Endothelial cell of umbilical vein (primary cell): ENCODE data around the gene RASGRF1. TPM values are rescaled to one million over a fixed set of nuclear protein-coding genes. Genes with fewer than 3 reads are reported as not detected.

Experiments used
- BruUV-seq: library from RNA; stranded (reverse); fragments of 400-500 nt; replicated peaks from 2 replicates; lab custom pipeline; 2021; lab: Mats Ljungman, UMichigan
- CTCF ChIA-PET: fragments of 300-600, 350-600 bp; sonication (Branson Sonifier 250); formaldehyde crosslinking; loops from one replicate; lab custom pipeline; 2021; ENCODE audit warnings: antibody characterized with exemption, inconsistent platforms; lab: Charles Lee
- POLR2A ChIA-PET: fragments of 300-600, 350-600 bp; sonication (Branson Sonifier 250); formaldehyde crosslinking; loops from one replicate; lab custom pipeline; 2021; ENCODE audit warnings: antibody characterized with exemption, inconsistent platforms; lab: Charles Lee
- DNase-seq: peaks from one replicate; pipeline ENCODE4 v3.0.0-alpha.2; 2011; ENCODE audit warnings: low read depth, low spot score
- FAIRE-seq: peaks from 2 replicates; lab custom pipeline; 2011; peaks lifted over from hg19 to GRCh38; lab: Jason Lieb, UNC
- H2AFZ ChIP-seq: 2 replicates; pipeline ENCODE4 v1.6.0; 2012; ENCODE audit warnings: low read depth, low read length, control low read depth, inconsistent platforms
- H3K27ac ChIP-seq: 2 replicates; pipeline ENCODE4 v1.5.1; 2011; ENCODE audit warnings: low read depth, mild to moderate bottlenecking, control low read depth, low read length, moderate library complexity; ENCODE audit not compliant: insufficient read depth
- H3K27me3 ChIP-seq, 2 experiments: 2 replicates each; pipeline versions ENCODE4 v1.6.0 to v1.6.1; 2011; ENCODE audit warnings: low read length in 2 of 2, mixed read lengths in 1 of 2; ENCODE audit not compliant: control insufficient read depth in 2 of 2, insufficient read depth in 2 of 2
- H3K36me3 ChIP-seq, 2 experiments: 2 replicates in 1 of 2; 3 replicates in 1 of 2; pipeline ENCODE4 v1.5.1; 2011; ENCODE audit warnings: low read length in 2 of 2, mild to moderate bottlenecking in 1 of 2, moderate library complexity in 1 of 2; ENCODE audit not compliant: control insufficient read depth in 2 of 2, insufficient read depth in 2 of 2; ENCODE audit errors: extremely low read depth in 1 of 2
- H3K4me1 ChIP-seq: 3 replicates; pipeline ENCODE4 v1.5.1; 2011; ENCODE audit warnings: mild to moderate bottlenecking, low read length; ENCODE audit not compliant: control insufficient read depth, insufficient read depth; ENCODE audit errors: extremely low read depth
- H3K4me2 ChIP-seq: 2 replicates; pipeline ENCODE4 v1.6.1; 2011; ENCODE audit warnings: low read length, control low read depth, mixed read lengths; ENCODE audit not compliant: insufficient read depth
- H3K4me3 ChIP-seq, 3 experiments: fragments of 200-600 bp in 1 of 3; sonication (generic), shearing (Covaris generic) in 1 of 3; replicated peaks in 1 of 3; 2 replicates each; pipeline ENCODE4 v1.5.1; 2011 to 2016; ENCODE audit warnings: control low read depth in 3 of 3, low read length in 3 of 3, mild to moderate bottlenecking in 2 of 3, inconsistent platforms in 1 of 3, low read depth in 1 of 3, moderate library complexity in 1 of 3; ENCODE audit not compliant: insufficient read depth in 1 of 3
- H3K79me2 ChIP-seq: 2 replicates; pipeline ENCODE4 v1.6.0; 2012; ENCODE audit warnings: low read length, inconsistent platforms; ENCODE audit not compliant: control insufficient read depth, insufficient read depth
- H3K9ac ChIP-seq: replicated peaks from 2 replicates; pipeline ENCODE3; 2011; ENCODE audit warnings: low read length, control low read depth; ENCODE audit not compliant: insufficient read depth; ENCODE audit errors: extremely low read depth
- H3K9me1 ChIP-seq: replicated peaks from 3 replicates; pipeline ENCODE4 v1.6.0; 2011; ENCODE audit warnings: mild to moderate bottlenecking, low read length; ENCODE audit not compliant: control insufficient read depth, insufficient read depth; ENCODE audit errors: extremely low read depth
- H3K9me3 ChIP-seq: replicated peaks from 2 replicates; pipeline ENCODE4 v1.5.1; 2012; ENCODE audit warnings: low read length, inconsistent platforms; ENCODE audit not compliant: control insufficient read depth, insufficient read depth
- H4K20me1 ChIP-seq: replicated peaks from 2 replicates; pipeline ENCODE3; 2011; ENCODE audit warnings: mild to moderate bottlenecking, low read length; ENCODE audit not compliant: control insufficient read depth, insufficient read depth; ENCODE audit errors: extremely low read depth
- FOS ChIP-seq: IDR thresholded peaks from 2 replicates; pipeline ENCODE4 v1.6.1; 2011; ENCODE audit warnings: mild to moderate bottlenecking, low read length, moderate library complexity, borderline replicate concordance; ENCODE audit not compliant: insufficient read depth
- GATA2 ChIP-seq: IDR thresholded peaks from 2 replicates; pipeline ENCODE4 v1.7.0; 2011; ENCODE audit warnings: low read depth, mild to moderate bottlenecking, moderate library complexity, mixed read lengths, low read length; ENCODE audit not compliant: insufficient read length, insufficient read depth
- POLR2AphosphoS5 ChIP-seq: IDR thresholded peaks from 2 replicates; pipeline ENCODE4 v1.6.1; 2012; ENCODE audit warnings: low read depth, mild to moderate bottlenecking, control low read depth, low read length, moderate library complexity; ENCODE audit not compliant: insufficient read depth
- dilution Hi-C: fragments of 300-500 bp; cut with MboI; formaldehyde crosslinking; loops from one replicate; pipeline ENCODE4 v1.15.0; 2019; ENCODE audit warnings: low sequenced_read_pairs; ENCODE audit not compliant: extremely low pct_ligation_motif_present
- intact Hi-C: fragments of 100-400 bp; cut with micrococcal nuclease; formaldehyde crosslinking; loops from one replicate; pipeline ENCODE4 v1.10.0; 2022
- polyA plus RNA-seq, 4 experiments: library from polyadenylated mRNA; depleted of rRNA in 3 of 4; stranded (reverse) in 3 of 4; unstranded in 1 of 4; fragments of >200 nt; gene quantifications; 2 replicates each; pipeline versions ENCODE4 v1.2.1 to v1.2.3, GENCODE V29; 2011 to 2012; ENCODE audit warnings: missing spikeins in 1 of 4
- total RNA-seq: library from RNA; stranded (reverse); gene quantifications from 2 replicates; pipeline ENCODE4 v1.2.3, GENCODE V29; 2021
- TF ChIP-seq, protein P1 (sequence below), 2 donors: IDR thresholded peaks; 1 replicate in 1 of 2; 2 replicates in 1 of 2; pipeline ENCODE4 v1.5.1; 2011; ENCODE audit warnings: low read length in 2 of 2, mild to moderate bottlenecking in 2 of 2, moderate library complexity in 2 of 2, control low read depth in 1 of 2, inconsistent platforms in 1 of 2, low read depth in 1 of 2; ENCODE audit not compliant: insufficient read depth in 1 of 2; ENCODE audit errors: extremely low read depth in 1 of 2

Gene RASGRF1
- total and polyA plus RNA-seq, 2 donors (not counting 3 experiments of a cell fraction or from before 2014, with no cell fraction given): 0.04 TPM; not detected in 1

DNA sequence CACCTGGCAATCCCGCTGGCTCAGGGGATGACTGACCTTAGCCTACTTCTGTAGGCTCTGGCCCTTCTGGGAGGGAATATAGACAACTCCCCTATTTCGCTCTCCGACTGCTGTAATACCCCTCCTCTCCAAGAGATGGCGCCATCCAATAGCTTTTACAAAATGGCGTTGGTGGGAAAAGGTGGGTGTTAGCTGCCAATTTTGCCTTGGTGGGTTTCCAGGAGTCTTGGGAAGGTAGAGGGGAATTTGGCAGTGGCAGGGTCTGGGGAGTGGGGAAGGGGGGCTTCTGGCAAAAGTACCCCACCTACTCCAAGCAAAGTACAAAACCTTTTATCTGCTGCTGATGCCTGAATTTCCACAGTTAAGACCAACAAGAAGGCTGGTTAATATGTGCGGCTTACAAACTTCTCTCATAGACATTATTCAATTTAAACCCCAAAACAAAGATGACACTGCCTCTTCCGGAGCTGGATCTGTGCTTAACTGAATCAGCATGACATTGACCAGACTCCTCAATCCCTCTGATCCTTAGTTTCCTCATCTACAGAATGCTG is 62.1 kb downstream of the RASGRF1 start:
- Histone ChIP-seq H2AFZ (no peak overlapping the region), H4K20me1 (no peaks in the 10 kb centered on the region), H3K4me2 (no peak overlapping the region), H3K4me1 (no peaks in the 10 kb centered on the region), H3K9me1 (no peaks in the 10 kb centered on the region), H3K27me3 (no peaks in the 10 kb centered on the region), H3K36me3 (no peaks in the 10 kb centered on the region), H3K79me2 (no peaks in the 10 kb centered on the region), H3K27ac (no peak overlapping the region), H3K4me3 (no peak overlapping the region), H3K9me3 (no peaks in the 10 kb centered on the region), H3K9ac (no peak overlapping the region)
- FAIRE-seq: peak; percentile 84
- peak; percentile 31 for DNase-seq
- intact Hi-C loops (loop anchor here (1.0 to 2.0 kb wide), 2 partner anchors 156 to 824 kb away; no protein-coding TSS in a partner anchor), dilution Hi-C loops (no loop called here)
- CTCF ChIA-PET: interaction anchor here (0.6 to 10.4 kb wide), 24 partner anchors 9 to 964 kb away, joined by 3 to 390 read pairs (median 4); no protein-coding TSS in a partner anchor
- TF ChIP-seq FOS (no peak), POLR2AphosphoS5 (no peak), GATA2 (no peak)
- TF ChIP-seq, protein P1, sequence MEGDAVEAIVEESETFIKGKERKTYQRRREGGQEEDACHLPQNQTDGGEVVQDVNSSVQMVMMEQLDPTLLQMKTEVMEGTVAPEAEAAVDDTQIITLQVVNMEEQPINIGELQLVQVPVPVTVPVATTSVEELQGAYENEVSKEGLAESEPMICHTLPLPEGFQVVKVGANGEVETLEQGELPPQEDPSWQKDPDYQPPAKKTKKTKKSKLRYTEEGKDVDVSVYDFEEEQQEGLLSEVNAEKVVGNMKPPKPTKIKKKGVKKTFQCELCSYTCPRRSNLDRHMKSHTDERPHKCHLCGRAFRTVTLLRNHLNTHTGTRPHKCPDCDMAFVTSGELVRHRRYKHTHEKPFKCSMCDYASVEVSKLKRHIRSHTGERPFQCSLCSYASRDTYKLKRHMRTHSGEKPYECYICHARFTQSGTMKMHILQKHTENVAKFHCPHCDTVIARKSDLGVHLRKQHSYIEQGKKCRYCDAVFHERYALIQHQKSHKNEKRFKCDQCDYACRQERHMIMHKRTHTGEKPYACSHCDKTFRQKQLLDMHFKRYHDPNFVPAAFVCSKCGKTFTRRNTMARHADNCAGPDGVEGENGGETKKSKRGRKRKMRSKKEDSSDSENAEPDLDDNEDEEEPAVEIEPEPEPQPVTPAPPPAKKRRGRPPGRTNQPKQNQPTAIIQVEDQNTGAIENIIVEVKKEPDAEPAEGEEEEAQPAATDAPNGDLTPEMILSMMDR (IDR thresholded peaks at IDR 0.05; ENCODE audit: extremely low read depth in 1 of 2, insufficient read depth in 1 of 2, low read depth in 1 of 2, low read length in 2 of 2): peak; percentile 78 to 80
- POLR2A ChIA-PET: no interaction called here
- BruUV-seq: no TSS peak
